GM12874 (cell line): ENCODE measurements around the gene KRABD2.

ENCODE experiments used
- TF ChIP-seq, protein P1 (sequence below): IDR thresholded peaks from 2 replicates; pipeline ENCODE4 v1.5.1; 2011; ENCODE audit warnings: low read depth, mild to moderate bottlenecking, control low read depth, low read length, moderate library complexity; ENCODE audit not compliant: insufficient read depth

Gene KRABD2

DNA sequence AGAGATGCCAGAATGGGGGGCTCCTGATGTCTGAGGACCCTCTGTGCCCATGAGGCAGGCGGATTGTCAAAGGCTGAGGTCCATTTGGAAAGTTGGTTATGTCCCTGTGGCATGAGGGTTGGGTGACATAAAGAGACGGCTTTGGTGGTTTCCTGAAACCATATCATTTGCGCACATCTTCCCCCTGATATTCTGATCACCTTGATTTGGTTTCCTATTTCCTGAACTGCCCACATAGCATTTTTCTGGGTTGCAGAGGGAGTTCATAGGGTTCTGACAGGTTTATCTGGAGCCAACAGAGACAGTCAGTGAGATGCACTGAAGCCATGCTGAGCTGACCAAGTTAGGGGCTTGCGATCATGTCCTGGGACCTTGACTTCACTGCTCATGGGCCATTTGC, 36.8 kb upstream of the KRABD2 start:
- TF ChIP-seq, protein P1, sequence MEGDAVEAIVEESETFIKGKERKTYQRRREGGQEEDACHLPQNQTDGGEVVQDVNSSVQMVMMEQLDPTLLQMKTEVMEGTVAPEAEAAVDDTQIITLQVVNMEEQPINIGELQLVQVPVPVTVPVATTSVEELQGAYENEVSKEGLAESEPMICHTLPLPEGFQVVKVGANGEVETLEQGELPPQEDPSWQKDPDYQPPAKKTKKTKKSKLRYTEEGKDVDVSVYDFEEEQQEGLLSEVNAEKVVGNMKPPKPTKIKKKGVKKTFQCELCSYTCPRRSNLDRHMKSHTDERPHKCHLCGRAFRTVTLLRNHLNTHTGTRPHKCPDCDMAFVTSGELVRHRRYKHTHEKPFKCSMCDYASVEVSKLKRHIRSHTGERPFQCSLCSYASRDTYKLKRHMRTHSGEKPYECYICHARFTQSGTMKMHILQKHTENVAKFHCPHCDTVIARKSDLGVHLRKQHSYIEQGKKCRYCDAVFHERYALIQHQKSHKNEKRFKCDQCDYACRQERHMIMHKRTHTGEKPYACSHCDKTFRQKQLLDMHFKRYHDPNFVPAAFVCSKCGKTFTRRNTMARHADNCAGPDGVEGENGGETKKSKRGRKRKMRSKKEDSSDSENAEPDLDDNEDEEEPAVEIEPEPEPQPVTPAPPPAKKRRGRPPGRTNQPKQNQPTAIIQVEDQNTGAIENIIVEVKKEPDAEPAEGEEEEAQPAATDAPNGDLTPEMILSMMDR = no peak

GRCh38 chr17:8412089-8412488, 35.6 kb upstream of the KRABD2 start:
- TF ChIP-seq, protein P1 = no peak

GRCh38 chr17:8410883-8411238, 34.4 kb upstream of the KRABD2 start:
- TF ChIP-seq, protein P1 = no peak

DNA sequence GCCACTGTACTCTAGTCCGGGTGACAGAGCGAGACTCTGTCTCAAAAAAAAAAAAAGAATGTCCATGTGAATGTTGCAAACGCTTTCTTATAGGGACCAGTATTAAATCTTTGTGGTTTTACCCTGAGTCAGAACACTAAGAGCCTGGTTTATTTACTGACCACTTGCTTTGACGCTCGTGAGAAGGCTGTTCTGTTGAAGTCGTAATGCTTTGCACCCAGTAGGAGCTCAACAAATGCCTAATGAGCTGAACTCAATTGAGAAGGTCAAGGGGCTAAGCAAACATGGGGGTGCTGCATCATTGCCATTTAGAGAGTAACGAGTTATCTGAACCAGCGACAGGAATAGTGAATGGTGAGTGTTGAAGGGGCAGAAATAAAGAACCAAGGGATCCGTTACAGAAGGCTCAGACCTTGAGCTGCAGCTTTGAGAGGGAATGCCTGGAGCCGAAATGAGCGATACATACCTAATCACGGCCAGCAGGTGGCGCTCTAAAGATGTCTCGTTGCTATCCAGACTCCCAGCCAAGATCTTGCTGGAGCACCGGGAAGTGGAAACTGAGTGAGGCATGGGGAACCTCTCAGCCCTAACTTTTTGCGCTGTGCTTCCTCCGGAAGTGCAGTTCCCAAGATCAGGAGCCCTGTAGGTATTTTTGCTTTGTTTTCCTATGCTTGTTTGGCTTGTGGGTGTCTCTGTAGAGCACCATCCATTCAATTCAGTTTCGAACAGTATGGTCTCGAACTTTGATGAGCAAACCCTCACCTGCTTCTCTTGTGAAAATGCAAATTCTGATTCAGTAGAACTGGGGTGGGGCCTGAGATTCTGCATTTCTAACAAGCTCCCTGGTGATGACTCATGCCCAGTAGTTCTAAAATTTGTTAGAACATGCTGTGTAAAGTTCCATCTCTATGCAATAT, 33.7 kb upstream of the KRABD2 start:
- TF ChIP-seq, protein P1 = peak; percentile 87

GRCh38 chr17:8408371-8408770, 31.9 kb upstream of the KRABD2 start:
- TF ChIP-seq, protein P1 = no peak

- TF ChIP-seq, protein P1 = no peak
Observed at GRCh38 chr17:8406174-8406573, 29.7 kb upstream of the KRABD2 start.

DNA sequence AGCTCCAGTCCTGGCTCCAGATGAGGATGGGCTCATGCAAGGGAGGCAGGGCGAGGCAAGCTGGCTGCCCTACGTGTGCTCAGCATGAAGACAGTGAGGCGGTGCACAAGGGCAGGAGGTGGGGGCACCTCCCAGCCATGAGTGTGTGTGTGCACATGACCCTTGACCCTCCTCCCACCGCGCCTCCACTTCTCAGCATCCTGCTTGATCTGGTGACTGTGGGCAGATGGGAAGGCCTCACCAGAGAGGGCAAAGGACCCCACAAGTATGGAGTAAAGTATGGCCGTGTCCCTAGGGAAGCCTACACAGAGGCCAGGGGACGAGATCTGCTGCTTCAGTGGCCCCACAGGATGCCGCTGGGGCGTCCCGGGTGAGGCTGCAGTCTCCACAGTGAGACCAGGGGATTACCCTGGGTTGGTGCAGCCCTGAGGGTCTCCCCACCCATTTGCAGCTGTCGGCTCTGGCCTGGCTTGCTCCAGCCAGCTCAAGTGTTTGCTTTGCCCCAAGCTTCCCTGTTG, 29.1 kb upstream of the KRABD2 start:
- TF ChIP-seq, protein P1 = no peak
